Uterus (tissue), 4 donors: Measurements from ENCODE around the gene FNDC11. TPM values are rescaled to one million over a fixed set of nuclear protein-coding genes. Genes with fewer than 3 reads are reported as not detected.
"Not testable (repeated sequence)": the region's sequence is repeated elsewhere in the genome, so short reads cannot be mapped to it uniquely, and the experiment has no call there.

ENCODE experiments used
- DNase-seq, 2 donors: peaks; one replicate each; pipeline ENCODE4 v3.0.0-alpha.2; 2019 to 2020
- H3K27ac ChIP-seq, 2 donors: fragments of 200-600 bp; sonication (generic); 1 replicate in 1 of 2; 2 replicates in 1 of 2; pipeline ENCODE4 v1.5.1; 2016 to 2018
- H3K27me3 ChIP-seq, 2 donors: fragments of 200-600 bp; sonication (generic); one replicate each; pipeline ENCODE4 v1.5.1; 2018 to 2019; ENCODE audit warnings: control low read depth in 1 of 2
- H3K36me3 ChIP-seq, 2 donors: fragments of 200-600 bp; sonication (generic); one replicate each; pipeline ENCODE4 v1.5.1; 2019; ENCODE audit warnings: control low read depth in 1 of 2
- H3K4me1 ChIP-seq, 2 donors: fragments of 200-600 bp; sonication (generic); one replicate each; pipeline ENCODE4 v1.5.1; 2018 to 2019; ENCODE audit warnings: control low read depth in 1 of 2
- H3K4me3 ChIP-seq, 2 donors: fragments of 200-600 bp; sonication (generic); 1 replicate in 1 of 2; 2 replicates in 1 of 2; pipeline ENCODE4 v1.5.1; 2018 to 2019; ENCODE audit warnings: mild to moderate bottlenecking in 1 of 2
- H3K9me3 ChIP-seq, 2 donors: fragments of 200-600 bp; sonication (generic); one replicate each; pipeline ENCODE4 v1.5.1; 2019; ENCODE audit warnings: control low read depth in 1 of 2
- POLR2A ChIP-seq, 2 donors: fragments of 450-650 bp; IDR thresholded peaks; one replicate each; pipeline ENCODE4 v1.6.1; 2016; ENCODE audit warnings: antibody characterized with exemption in 2 of 2, mild to moderate bottlenecking in 1 of 2, moderate library complexity in 1 of 2
- intact Hi-C: fragments of 100-400 bp; cut with DNase I; formaldehyde crosslinking; loops from one replicate; pipeline ENCODE4 v1.15.1; 2023; ENCODE audit warnings: low total_unique reads
- total RNA-seq, 4 donors: library from RNA; depleted of rRNA in 3 of 4; stranded (reverse); fragments of >200 nt in 3 of 4; gene quantifications; one replicate each; pipeline versions ENCODE4 v1.1.0 to v1.2.4, GENCODE V29; 2014 to 2023
- TF ChIP-seq, protein P1 (sequence below), 4 experiments: fragments of 200-600 bp in 2 of 4; fragments of 450-650 bp in 2 of 4; sonication (generic) in 2 of 4; IDR thresholded peaks; one replicate each; pipeline ENCODE4 v1.5.1; 2016 to 2019; ENCODE audit warnings: antibody characterized with exemption in 4 of 4, mild to moderate bottlenecking in 2 of 4, moderate library complexity in 1 of 4
- donor health status: DM: yes; HTN: yes; CAD: no.

Gene FNDC11
- total RNA-seq, 4 donors from 2014 or later: 0.34 to 0.69 TPM; not detected in 2

DNA sequence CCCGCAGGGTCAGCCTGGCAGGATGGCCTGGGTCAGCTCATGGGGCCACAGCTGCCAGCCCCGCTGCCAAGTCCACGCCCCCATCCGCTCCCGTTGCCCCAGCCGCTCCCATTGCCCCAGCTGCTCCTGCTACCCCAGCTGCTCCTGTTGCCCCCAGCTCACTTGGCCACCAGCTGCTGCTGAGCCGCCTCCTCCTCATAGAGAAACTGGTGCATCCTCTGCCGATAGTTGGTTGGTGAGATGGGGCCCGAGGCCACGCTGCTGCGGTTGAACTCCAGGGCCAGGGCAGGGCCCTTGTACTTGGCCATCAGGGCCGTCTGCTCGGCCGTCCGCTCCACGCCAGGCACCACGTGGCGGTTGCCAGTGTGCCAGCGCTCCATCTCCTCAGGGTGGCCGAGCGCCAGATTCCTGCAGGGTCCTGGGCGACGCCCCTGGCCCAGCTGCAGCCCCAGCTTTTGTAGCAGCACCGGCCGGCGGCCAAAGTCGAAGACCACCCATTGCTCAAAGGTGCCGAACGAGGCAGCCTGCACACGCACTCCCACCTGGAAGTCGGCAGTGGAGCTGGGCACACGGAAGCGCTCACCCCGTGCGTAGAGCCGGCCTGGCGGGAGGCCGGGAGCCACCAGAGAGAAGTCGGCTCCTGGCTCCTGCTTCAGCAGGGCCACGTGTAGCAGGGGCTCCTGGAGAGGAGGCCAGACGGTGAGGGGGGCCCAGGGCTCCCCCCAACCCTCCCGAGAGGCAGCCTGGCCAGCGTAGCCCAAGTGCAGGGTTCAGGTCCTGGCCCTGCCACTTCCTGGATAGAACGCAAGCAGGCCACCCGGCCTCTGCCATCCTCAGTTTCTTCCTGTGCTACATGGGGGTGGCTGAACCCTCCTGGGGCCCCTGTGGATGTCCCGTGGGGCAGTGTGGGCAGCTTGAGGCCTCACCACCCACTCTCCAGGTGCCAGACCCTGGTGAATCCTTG, 15.3 kb downstream of the FNDC11 start:
- no peak for DNase-seq
- intact Hi-C loops: no loop called here
- no peaks in the 10 kb centered on the region for H3K27me3 ChIP-seq
- no peaks in the 10 kb centered on the region for H3K9me3 ChIP-seq
- no peaks in the 10 kb centered on the region for H3K36me3 ChIP-seq
- H3K27ac ChIP-seq: no peak overlapping the region
- H3K4me1 ChIP-seq: peaks cover 0 to 6% of the 10 kb centered on the region in 2 donors
- TF ChIP-seq, protein P1, sequence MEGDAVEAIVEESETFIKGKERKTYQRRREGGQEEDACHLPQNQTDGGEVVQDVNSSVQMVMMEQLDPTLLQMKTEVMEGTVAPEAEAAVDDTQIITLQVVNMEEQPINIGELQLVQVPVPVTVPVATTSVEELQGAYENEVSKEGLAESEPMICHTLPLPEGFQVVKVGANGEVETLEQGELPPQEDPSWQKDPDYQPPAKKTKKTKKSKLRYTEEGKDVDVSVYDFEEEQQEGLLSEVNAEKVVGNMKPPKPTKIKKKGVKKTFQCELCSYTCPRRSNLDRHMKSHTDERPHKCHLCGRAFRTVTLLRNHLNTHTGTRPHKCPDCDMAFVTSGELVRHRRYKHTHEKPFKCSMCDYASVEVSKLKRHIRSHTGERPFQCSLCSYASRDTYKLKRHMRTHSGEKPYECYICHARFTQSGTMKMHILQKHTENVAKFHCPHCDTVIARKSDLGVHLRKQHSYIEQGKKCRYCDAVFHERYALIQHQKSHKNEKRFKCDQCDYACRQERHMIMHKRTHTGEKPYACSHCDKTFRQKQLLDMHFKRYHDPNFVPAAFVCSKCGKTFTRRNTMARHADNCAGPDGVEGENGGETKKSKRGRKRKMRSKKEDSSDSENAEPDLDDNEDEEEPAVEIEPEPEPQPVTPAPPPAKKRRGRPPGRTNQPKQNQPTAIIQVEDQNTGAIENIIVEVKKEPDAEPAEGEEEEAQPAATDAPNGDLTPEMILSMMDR (IDR thresholded peaks at IDR 0.05): no peak
- no peak for TF ChIP-seq POLR2A (IDR thresholded peaks at IDR 0.05)
- no peak overlapping the region for H3K4me3 ChIP-seq

DNA sequence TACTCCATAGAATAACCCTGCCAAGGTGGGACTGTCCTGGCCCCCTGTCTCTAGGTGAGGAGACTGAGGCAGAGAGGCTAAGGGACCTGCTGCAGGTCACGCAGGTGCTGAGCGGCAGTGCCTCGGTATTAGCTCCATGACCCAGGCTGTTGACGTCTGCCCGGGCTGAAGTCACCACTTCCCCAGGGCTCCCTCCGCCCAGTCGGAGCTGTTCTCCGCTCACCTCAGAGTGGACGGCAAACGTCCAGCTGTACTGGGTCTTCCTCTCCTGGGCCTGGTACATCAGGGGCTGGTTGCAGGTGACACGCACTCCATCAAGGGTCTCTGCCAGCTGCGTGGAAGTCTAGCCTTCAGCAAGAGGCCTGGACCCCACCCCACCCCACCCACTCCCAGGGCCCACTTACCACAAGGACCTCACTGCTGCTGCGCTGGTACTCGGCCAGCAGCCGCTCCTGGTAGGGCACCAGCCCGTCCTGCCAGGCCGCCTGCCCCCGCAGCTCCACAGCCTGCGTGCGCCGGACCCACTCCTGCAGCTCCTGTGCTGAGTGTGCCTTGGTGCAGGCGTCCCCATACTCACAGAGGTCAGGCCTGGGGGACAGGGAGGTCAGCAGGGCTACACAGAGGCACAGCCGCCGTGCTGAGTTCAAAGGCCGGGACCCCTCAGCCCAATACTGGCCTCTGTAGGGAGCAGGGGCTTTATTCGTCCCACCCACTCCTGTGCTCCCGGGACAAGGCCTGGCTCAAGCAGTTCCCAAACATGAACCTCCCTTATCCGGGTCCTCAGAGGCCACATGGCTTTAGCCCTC, 16.5 kb downstream of the FNDC11 start:
- TF ChIP-seq, protein P1 (IDR thresholded peaks at IDR 0.05): no peak
- TF ChIP-seq POLR2A (IDR thresholded peaks at IDR 0.05): no peak
- Histone ChIP-seq H3K36me3 (no peaks in the 10 kb centered on the region), H3K27me3 (no peaks in the 10 kb centered on the region), H3K4me1 (peaks cover 0 to 6% of the 10 kb centered on the region in 2 donors), H3K4me3 (no peak overlapping the region), H3K27ac (no peak overlapping the region), H3K9me3 (no peaks in the 10 kb centered on the region)
- no peak for DNase-seq
- intact Hi-C loops: no loop called here

DNA sequence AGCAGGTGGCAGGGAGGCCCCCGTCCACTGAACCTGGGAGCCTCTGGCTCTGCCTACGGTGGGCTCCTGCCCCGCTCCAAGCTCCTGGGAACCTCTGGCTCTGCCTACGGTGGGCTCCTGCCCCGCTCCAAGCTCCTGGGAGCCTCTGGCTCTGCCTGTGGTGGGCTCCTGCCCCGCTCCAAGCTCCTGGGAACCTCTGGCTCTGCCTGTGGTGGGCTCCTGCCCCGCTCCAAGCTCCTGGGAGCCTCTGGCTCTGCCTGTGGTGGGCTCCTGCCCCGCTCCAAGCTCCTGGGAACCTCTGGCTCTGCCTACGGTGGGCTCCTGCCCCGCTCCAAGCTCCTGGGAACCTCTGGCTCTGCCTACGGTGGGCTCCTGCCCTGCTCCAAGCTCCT, 17.1 kb downstream of the FNDC11 start:
- H3K9me3 ChIP-seq, H3K36me3 ChIP-seq, H3K27ac ChIP-seq: not testable (repeated sequence)

DNA sequence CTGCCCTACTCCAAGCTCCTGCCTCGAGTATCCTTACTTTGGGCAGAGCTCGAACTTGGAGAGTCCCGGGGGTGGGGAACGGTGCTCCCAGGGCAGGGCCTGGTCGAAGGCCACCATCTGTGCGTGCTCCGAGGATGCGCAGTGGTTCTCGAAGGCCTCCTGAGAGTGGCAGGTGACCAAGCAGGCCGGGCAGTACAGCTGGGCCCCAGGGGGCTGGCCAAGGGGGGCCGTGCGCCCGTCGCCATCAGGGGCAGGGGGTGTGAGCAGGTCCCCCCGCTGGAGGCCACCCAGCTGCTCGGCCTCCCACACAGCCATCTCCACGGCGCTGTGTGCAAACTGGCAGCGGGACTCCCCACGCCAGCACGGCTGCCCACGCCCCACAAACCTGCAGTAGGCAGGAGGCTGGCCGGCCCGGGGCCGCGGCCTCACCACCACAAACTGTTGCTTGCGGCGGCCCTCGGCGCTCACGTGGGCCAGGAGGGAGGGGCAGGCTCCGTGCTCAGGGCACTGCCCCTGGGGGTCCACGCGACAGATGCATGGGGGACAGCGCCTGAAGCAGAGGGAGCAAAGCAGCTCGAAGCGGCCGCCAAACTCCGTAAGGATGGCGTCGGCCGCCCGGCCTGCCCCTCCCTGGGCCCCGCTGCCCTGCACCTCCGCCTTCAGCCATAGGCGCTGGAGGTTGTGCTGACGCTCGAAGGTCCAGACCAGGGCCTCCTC, 18.3 kb downstream of the FNDC11 start:
- no peaks in the 10 kb centered on the region for H3K9me3 ChIP-seq
- H3K27me3 ChIP-seq: no peaks in the 10 kb centered on the region
- peaks cover 0 to 6% of the 10 kb centered on the region in 2 donors for H3K4me1 ChIP-seq
- intact Hi-C loops: no loop called here
- no peak for DNase-seq
- no peak overlapping the region for H3K27ac ChIP-seq
- TF ChIP-seq, protein P1 (IDR thresholded peaks at IDR 0.05): no peak
- no peak for TF ChIP-seq POLR2A (IDR thresholded peaks at IDR 0.05)
- no peak overlapping the region for H3K4me3 ChIP-seq
- H3K36me3 ChIP-seq: no peaks in the 10 kb centered on the region

More for the DNA sequence above, 17.1 kb downstream of the FNDC11 start:
- H3K4me1 ChIP-seq, H3K4me3 ChIP-seq, intact Hi-C loops, DNase-seq, H3K27me3 ChIP-seq: not testable (repeated sequence)
